ENCODE data around the gene ABCG2.

The ABCG2 gene

DNA sequence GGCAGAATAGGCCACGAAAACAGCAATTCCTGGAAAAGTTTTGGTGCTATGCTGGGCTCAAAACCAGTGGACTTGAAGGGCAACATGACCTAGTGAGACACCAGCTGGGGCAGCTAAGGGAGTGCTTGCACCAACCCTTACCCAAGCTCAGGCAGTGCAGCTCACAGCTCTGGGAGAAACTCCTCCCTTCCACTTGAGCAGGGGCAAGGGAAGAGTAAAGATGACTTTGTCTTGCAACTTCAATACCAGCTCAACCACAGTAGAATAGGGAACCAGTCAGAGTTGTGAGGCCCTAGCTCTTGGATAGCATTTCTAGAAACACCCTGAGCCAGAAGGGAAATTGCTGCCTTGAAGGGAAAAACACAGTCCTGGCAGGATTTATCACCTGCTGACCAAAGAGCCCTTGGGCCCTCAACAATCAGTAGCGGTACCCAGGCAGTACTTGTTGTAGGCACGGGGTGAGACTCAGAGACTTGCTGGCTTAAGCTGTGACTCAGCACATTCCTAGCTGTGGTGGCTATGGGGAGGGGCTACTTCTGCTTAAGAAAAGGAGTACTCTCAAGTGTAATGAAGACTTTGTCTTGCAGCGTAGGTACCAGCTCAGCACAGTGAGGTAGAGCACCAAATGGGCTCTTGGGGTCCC is 19.7 kb upstream of the ABCG2 start:
- no peak for TF ChIP-seq TAF1 (IDR thresholded peaks at IDR 0.05; ENCODE audit: borderline replicate concordance, insufficient read depth, low read length)
- no peak for TF ChIP-seq SIN3A (IDR thresholded peaks at IDR 0.05; ENCODE audit: borderline replicate concordance, insufficient read depth, low read length)
- TF ChIP-seq FOXP2 (optimal IDR thresholded peaks at IDR 0.05; ENCODE audit: borderline replicate concordance, extremely low read depth, extremely low read length, insufficient read depth): no peak
- no peak for TF ChIP-seq POLR2AphosphoS5 (IDR thresholded peaks at IDR 0.05; ENCODE audit: low read depth, low read length)
- TF ChIP-seq, protein P1, sequence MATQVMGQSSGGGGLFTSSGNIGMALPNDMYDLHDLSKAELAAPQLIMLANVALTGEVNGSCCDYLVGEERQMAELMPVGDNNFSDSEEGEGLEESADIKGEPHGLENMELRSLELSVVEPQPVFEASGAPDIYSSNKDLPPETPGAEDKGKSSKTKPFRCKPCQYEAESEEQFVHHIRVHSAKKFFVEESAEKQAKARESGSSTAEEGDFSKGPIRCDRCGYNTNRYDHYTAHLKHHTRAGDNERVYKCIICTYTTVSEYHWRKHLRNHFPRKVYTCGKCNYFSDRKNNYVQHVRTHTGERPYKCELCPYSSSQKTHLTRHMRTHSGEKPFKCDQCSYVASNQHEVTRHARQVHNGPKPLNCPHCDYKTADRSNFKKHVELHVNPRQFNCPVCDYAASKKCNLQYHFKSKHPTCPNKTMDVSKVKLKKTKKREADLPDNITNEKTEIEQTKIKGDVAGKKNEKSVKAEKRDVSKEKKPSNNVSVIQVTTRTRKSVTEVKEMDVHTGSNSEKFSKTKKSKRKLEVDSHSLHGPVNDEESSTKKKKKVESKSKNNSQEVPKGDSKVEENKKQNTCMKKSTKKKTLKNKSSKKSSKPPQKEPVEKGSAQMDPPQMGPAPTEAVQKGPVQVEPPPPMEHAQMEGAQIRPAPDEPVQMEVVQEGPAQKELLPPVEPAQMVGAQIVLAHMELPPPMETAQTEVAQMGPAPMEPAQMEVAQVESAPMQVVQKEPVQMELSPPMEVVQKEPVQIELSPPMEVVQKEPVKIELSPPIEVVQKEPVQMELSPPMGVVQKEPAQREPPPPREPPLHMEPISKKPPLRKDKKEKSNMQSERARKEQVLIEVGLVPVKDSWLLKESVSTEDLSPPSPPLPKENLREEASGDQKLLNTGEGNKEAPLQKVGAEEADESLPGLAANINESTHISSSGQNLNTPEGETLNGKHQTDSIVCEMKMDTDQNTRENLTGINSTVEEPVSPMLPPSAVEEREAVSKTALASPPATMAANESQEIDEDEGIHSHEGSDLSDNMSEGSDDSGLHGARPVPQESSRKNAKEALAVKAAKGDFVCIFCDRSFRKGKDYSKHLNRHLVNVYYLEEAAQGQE (IDR thresholded peaks at IDR 0.05; ENCODE audit: insufficient read depth in 1 of 2, low read depth in 2 of 2, low read length in 2 of 2): no peak

DNA sequence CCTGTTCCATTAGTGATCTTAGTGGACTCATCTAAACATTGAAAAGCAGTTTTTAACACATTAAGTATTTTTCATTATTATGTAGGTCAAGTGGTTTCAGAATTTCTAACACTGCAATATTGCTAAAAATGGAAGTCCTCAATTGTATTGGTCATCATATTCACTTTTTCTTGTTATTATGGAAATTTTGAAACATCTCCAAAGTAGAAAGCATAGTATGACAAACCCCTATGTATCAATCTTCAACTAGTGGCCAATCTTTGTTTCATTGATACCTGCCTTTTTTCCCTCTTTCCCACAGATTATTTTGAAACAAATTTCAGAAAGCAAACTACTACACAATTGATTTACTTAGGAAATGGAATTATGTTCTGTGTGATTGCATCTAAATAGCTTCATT is 14.5 kb upstream of the ABCG2 start:
- no peak for TF ChIP-seq SIN3A (IDR thresholded peaks at IDR 0.05; ENCODE audit: borderline replicate concordance, insufficient read depth, low read length)
- no peak for TF ChIP-seq TAF1 (IDR thresholded peaks at IDR 0.05; ENCODE audit: borderline replicate concordance, insufficient read depth, low read length)
- no peak for TF ChIP-seq POLR2AphosphoS5 (IDR thresholded peaks at IDR 0.05; ENCODE audit: low read depth, low read length)
- TF ChIP-seq, protein P1 (IDR thresholded peaks at IDR 0.05; ENCODE audit: insufficient read depth in 1 of 2, low read depth in 2 of 2, low read length in 2 of 2): no peak
- TF ChIP-seq FOXP2 (optimal IDR thresholded peaks at IDR 0.05; ENCODE audit: borderline replicate concordance, extremely low read depth, extremely low read length, insufficient read depth): no peak

DNA sequence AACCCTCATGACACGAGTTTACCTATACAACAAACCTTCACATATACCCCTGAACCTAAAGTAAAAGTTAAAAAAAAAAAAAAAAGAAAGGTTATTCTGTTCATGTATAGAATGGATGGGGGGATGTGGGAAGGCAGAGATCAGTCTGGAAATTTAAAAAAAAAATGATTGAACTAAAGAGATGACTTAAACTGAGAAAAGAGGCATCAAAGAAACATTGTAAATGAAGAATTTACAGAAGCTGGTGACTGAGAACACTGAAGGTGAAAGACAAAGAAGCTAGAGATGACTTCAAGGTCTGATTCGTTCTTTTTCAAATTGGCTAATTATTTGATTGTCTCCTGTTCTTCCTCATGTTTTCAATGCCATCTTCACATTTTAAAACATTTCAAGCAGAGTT is 12.8 kb upstream of the ABCG2 start:
- TF ChIP-seq SIN3A (IDR thresholded peaks at IDR 0.05; ENCODE audit: borderline replicate concordance, insufficient read depth, low read length) (no peak), POLR2AphosphoS5 (IDR thresholded peaks at IDR 0.05; ENCODE audit: low read depth, low read length) (no peak), TAF1 (IDR thresholded peaks at IDR 0.05; ENCODE audit: borderline replicate concordance, insufficient read depth, low read length) (no peak), FOXP2 (optimal IDR thresholded peaks at IDR 0.05; ENCODE audit: borderline replicate concordance, extremely low read depth, extremely low read length, insufficient read depth) (no peak)
- TF ChIP-seq, protein P1 (IDR thresholded peaks at IDR 0.05; ENCODE audit: insufficient read depth in 1 of 2, low read depth in 2 of 2, low read length in 2 of 2): no peak

DNA sequence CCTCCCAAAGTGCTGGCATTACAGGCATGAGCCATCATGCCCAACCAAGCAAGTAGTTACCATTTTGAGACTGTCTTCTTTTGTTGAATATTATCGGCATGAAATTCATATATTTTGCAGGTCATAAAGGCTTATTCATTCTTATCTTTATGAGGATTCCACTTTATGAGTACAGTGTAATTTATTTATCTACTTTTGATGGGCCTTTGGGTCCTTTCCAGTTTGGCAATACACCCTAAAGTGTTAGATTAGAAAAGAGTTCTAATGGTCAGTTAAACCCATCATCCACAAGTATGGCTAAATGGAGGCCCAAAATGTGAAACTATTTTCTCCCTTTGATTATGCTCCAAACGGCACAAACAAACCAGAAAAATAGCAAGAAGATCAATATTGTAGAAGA is 10.9 kb upstream of the ABCG2 start:
- TF ChIP-seq SIN3A (IDR thresholded peaks at IDR 0.05; ENCODE audit: borderline replicate concordance, insufficient read depth, low read length) (no peak), FOXP2 (optimal IDR thresholded peaks at IDR 0.05; ENCODE audit: borderline replicate concordance, extremely low read depth, extremely low read length, insufficient read depth) (no peak), TAF1 (IDR thresholded peaks at IDR 0.05; ENCODE audit: borderline replicate concordance, insufficient read depth, low read length) (no peak), POLR2AphosphoS5 (IDR thresholded peaks at IDR 0.05; ENCODE audit: low read depth, low read length) (no peak)
- TF ChIP-seq, protein P1 (IDR thresholded peaks at IDR 0.05; ENCODE audit: insufficient read depth in 1 of 2, low read depth in 2 of 2, low read length in 2 of 2): no peak

Data from PFSK-1 (cell line).